GM12878 (cell line): ENCODE data around the gene KRTAP10-1. TPM values are rescaled to one million over a fixed set of nuclear protein-coding genes. Genes with fewer than 3 reads are reported as not detected.

Experiments used
- ATAC-seq: fragments of 200-7000 bp; cut with Tn5 transposase; 3 replicates; pipeline ENCODE4 v1.9.1; 2020; ENCODE audit warnings: mild to moderate bottlenecking, moderate library complexity
- BruUV-seq: library from RNA; stranded (reverse); fragments of 400-500 nt; replicated peaks from 2 replicates; lab custom pipeline; 2021; lab: Mats Ljungman, UMichigan
- CTCF ChIA-PET: fragments of 300-600 bp; sonication (Branson Sonifier 250); formaldehyde crosslinking; extraction: SDS; loops from one replicate; lab custom pipeline; 2021; ENCODE audit warnings: inconsistent platforms; lab: Yijun Ruan, JAX
- POLR2A ChIA-PET: fragments of 350-600 bp; formaldehyde crosslinking; extraction: SDS; loops from one replicate; lab custom pipeline; 2021; ENCODE audit warnings: inconsistent platforms; lab: Charles Lee
- RAD21 ChIA-PET: fragments of 300-600 bp; sonication (Branson Sonifier 250); formaldehyde crosslinking; loops from one replicate; lab custom pipeline; 2023; ENCODE audit warnings: antibody characterized with exemption; ENCODE audit not compliant: unreplicated experiment; lab: Charles Lee
- SMC1A ChIA-PET: fragments of 300-600 bp; sonication (Branson Sonifier 250); formaldehyde crosslinking; loops from one replicate; lab custom pipeline; 2023; ENCODE audit not compliant: unreplicated experiment, uncharacterized antibody; lab: Charles Lee
- DNase-seq: peaks from one replicate; pipeline ENCODE4 v3.0.0-alpha.2; 2011; ENCODE audit warnings: low read depth, low spot score
- FAIRE-seq: peaks from 3 replicates; lab custom pipeline; 2011; peaks lifted over from hg19 to GRCh38; lab: Jason Lieb, UNC
- H2AFZ ChIP-seq: 2 replicates; pipeline ENCODE4 v1.6.0; 2011; ENCODE audit warnings: low read depth, low read length, control low read depth; ENCODE audit not compliant: control insufficient read depth
- H3K27ac ChIP-seq: 2 replicates; pipeline ENCODE4 v1.5.1; 2011; ENCODE audit warnings: control low read depth; ENCODE audit not compliant: control insufficient read depth, insufficient read depth
- H3K27me3 ChIP-seq, 2 experiments: replicated peaks in 1 of 2; 2 replicates each; pipeline versions ENCODE4 v1.6.0 to v1.6.1; 2011; ENCODE audit warnings: low read length in 1 of 2; ENCODE audit not compliant: control insufficient read depth in 2 of 2, insufficient read depth in 2 of 2
- H3K36me3 ChIP-seq, 2 experiments: 2 replicates each; pipeline ENCODE4 v1.5.1; 2011; ENCODE audit warnings: low read length in 1 of 2; ENCODE audit not compliant: control insufficient read depth in 2 of 2, insufficient read depth in 2 of 2
- H3K4me1 ChIP-seq: 2 replicates; pipeline ENCODE4 v1.6.1; 2011; ENCODE audit warnings: mild to moderate bottlenecking, low read length, moderate library complexity, mixed read lengths; ENCODE audit not compliant: control insufficient read depth, insufficient read depth
- H3K4me2 ChIP-seq: 2 replicates; pipeline ENCODE4 v1.6.0; 2011; ENCODE audit warnings: control low read depth; ENCODE audit not compliant: control insufficient read depth, insufficient read depth
- H3K4me3 ChIP-seq: fragments of 200-600 bp; sonication (generic); 2 replicates; pipeline ENCODE4 v1.5.1; 2016
- H3K79me2 ChIP-seq: 2 replicates; pipeline ENCODE4 v1.6.0; 2011; ENCODE audit warnings: low read length; ENCODE audit not compliant: control insufficient read depth, insufficient read depth
- H3K9ac ChIP-seq: 2 replicates; pipeline ENCODE4 v1.8.0; 2011; ENCODE audit warnings: low read length, control low read depth, mixed read lengths; ENCODE audit not compliant: control insufficient read depth, insufficient read depth
- H3K9me3 ChIP-seq: replicated peaks from 3 replicates; pipeline ENCODE4 v1.5.1; 2011; ENCODE audit warnings: mild to moderate bottlenecking, low read length; ENCODE audit not compliant: control insufficient read depth, insufficient read depth
- H4K20me1 ChIP-seq: 2 replicates; pipeline ENCODE4 v1.6.0; 2011; ENCODE audit not compliant: control insufficient read depth, insufficient read depth
- MXI1 ChIP-seq: fragments of 150-350 bp; IDR thresholded peaks from 2 replicates; pipeline ENCODE4 v1.6.1; 2011; ENCODE audit warnings: low read depth, mild to moderate bottlenecking, inconsistent platforms, low read length, improper control_type of control experiment
- WGBS: methylation state at CpG from one replicate; pipeline ENCODE4 v1.1.6; 2016; ENCODE audit warnings: low lambda C conversion rate; ENCODE audit not compliant: insufficient replicate concordance, insufficient coverage; ENCODE audit errors: missing lambda C conversion rate; 5-methylcytosine and 5-hydroxymethylcytosine counted together
- in situ Hi-C: fragments of 300-500 bp; cut with MboI; formaldehyde crosslinking; loops from 9 replicates; pipeline ENCODE4 v1.14.3; 2018; ENCODE audit warnings: mixed read lengths
- intact Hi-C: fragments of 100-400 bp; cut with micrococcal nuclease; formaldehyde crosslinking; loops from one replicate; pipeline ENCODE4 v1.14.2; 2022; ENCODE audit not compliant: unreplicated experiment
- polyA plus RNA-seq, 11 experiments: library from polyadenylated mRNA; depleted of rRNA in 4 of 11; unstranded in 6 of 11; stranded (reverse) in 5 of 11; fragments of >200 nt; fragmentation: Nextera tagmentation in 4 of 11; fragmentation: Illumina TruSeq in 1 of 11; extraction: Ambion mirVana in 4 of 11; extraction: Trizol in 1 of 11; gene quantifications; 1 replicate in 1 of 11; 2 replicates in 10 of 11; pipeline versions ENCODE4 v1.2.1 to v1.2.3, GENCODE V29; 2011 to 2016; ENCODE audit warnings: inconsistent platforms in 2 of 11, missing spikeins in 2 of 11, low read depth in 1 of 11
- total RNA-seq, 4 experiments: library from RNA; depleted of rRNA in 3 of 4; stranded (reverse); fragments of >200 nt in 3 of 4; fragmentation: Illumina TruSeq in 1 of 4; extraction: Trizol in 1 of 4; gene quantifications; 2 replicates each; pipeline versions ENCODE4 v1.2.1 to v1.2.3, GENCODE V29; 2013 to 2021
- TF ChIP-seq, protein P1 (sequence below): IDR thresholded peaks from 2 replicates; pipeline ENCODE4 v1.6.1; 2011; ENCODE audit warnings: borderline replicate concordance, low read depth, mild to moderate bottlenecking, moderate library complexity, low read length; ENCODE audit not compliant: insufficient read depth, poor library complexity, severe bottlenecking
- TF ChIP-seq, protein P2 (sequence below): IDR thresholded peaks from 2 replicates; pipeline ENCODE4 v1.6.1; 2011; ENCODE audit warnings: mild to moderate bottlenecking, low read depth, low read length, moderate library complexity; ENCODE audit not compliant: insufficient replicate concordance

The KRTAP10-1 gene
- total and polyA plus RNA-seq, 10 of the 15 experiments (the other 5 are each of a cell fraction or from before 2014, with no cell fraction given): not detected

GRCh38 chr21:44505673-44506278 lies 34.2 kb downstream of the KRTAP10-1 start:
- Histone ChIP-seq H3K79me2 (no peaks in the 10 kb centered on the region), H2AFZ (no peak overlapping the region), H3K4me2 (no peak overlapping the region), H3K4me3 (no peak overlapping the region), H3K27me3 (no peaks in the 10 kb centered on the region; a peak in 1 of 4 replicates), H3K4me1 (no peaks in the 10 kb centered on the region), H3K36me3 (no peaks in the 10 kb centered on the region), H3K9me3 (no peaks in the 10 kb centered on the region), H4K20me1 (no peaks in the 10 kb centered on the region), H3K27ac (no peak overlapping the region), H3K9ac (no peak overlapping the region)
- FAIRE-seq (no peak), ATAC-seq (no peak), DNase-seq (no peak)
- intact Hi-C loops: no loop called here
- RAD21 ChIA-PET: no interaction called here
- CTCF ChIA-PET: no interaction called here
- in situ Hi-C loops: loop anchor here (5.0 kb wide), 1 partner anchor 287 kb away; no protein-coding TSS in a partner anchor
- WGBS: 52% methylated on average over 16 of the region's 16 CpGs
- POLR2A ChIA-PET: no interaction called here
- BruUV-seq: no TSS peak
- TF ChIP-seq, protein P1, sequence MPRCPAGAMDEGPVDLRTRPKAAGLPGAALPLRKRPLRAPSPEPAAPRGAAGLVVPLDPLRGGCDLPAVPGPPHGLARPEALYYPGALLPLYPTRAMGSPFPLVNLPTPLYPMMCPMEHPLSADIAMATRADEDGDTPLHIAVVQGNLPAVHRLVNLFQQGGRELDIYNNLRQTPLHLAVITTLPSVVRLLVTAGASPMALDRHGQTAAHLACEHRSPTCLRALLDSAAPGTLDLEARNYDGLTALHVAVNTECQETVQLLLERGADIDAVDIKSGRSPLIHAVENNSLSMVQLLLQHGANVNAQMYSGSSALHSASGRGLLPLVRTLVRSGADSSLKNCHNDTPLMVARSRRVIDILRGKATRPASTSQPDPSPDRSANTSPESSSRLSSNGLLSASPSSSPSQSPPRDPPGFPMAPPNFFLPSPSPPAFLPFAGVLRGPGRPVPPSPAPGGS: peak; percentile 63
- no peak for TF ChIP-seq MXI1
- TF ChIP-seq, protein P2, sequence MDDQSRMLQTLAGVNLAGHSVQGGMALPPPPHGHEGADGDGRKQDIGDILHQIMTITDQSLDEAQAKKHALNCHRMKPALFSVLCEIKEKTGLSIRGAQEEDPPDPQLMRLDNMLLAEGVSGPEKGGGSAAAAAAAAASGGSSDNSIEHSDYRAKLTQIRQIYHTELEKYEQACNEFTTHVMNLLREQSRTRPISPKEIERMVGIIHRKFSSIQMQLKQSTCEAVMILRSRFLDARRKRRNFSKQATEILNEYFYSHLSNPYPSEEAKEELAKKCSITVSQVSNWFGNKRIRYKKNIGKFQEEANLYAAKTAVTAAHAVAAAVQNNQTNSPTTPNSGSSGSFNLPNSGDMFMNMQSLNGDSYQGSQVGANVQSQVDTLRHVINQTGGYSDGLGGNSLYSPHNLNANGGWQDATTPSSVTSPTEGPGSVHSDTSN: peak; percentile 45
- SMC1A ChIA-PET: no interaction called here
